NCI-H146 treated with DMSO at 0.1 percent for 48 hours (cell line): ENCODE measurements around the gene RANBP17.
"Not testable (repeated sequence)": the region's sequence is repeated elsewhere in the genome, so short reads cannot be mapped to it uniquely, and the experiment has no call there.

Source experiments
- DNase-seq: peaks from one replicate; lab custom pipeline; 2025; ENCODE audit not compliant: unreplicated experiment; lab: John Stamatoyannopoulos, UW

RANBP17 gene

GRCh38 chr5:171283753-171284152 lies 421.9 kb downstream of the RANBP17 start:
- DNase-seq = no peak

GRCh38 chr5:171285465-171285864 lies 423.6 kb downstream of the RANBP17 start:
- DNase-seq = no peak

- no peak for DNase-seq
These were observed 426.2 kb downstream of the RANBP17 start for GRCh38 chr5:171288066-171288465.

- DNase-seq = no peak
These were observed 429.6 kb downstream of the RANBP17 start for GRCh38 chr5:171291371-171291770.

- no peak for DNase-seq
These were observed 433.5 kb downstream of the RANBP17 start for GRCh38 chr5:171295299-171295698.

GRCh38 chr5:171295801-171296200 lies 434.0 kb downstream of the RANBP17 start:
- DNase-seq = no peak

GRCh38 chr5:171297941-171298340 lies 436.1 kb downstream of the RANBP17 start:
- DNase-seq = not testable (repeated sequence)

GRCh38 chr5:171299228-171299627 lies 437.4 kb downstream of the RANBP17 start:
- no peak for DNase-seq

GRCh38 chr5:171299851-171300250 lies 438.0 kb downstream of the RANBP17 start:
- no peak for DNase-seq

- DNase-seq = no peak
These were observed 438.5 kb downstream of the RANBP17 start for GRCh38 chr5:171300358-171300757.

GRCh38 chr5:171306166-171306565 lies 444.3 kb downstream of the RANBP17 start:
- DNase-seq = no peak

GRCh38 chr5:171306781-171307591 lies 445.2 kb downstream of the RANBP17 start:
- DNase-seq = no peak

GRCh38 chr5:171307789-171308452 lies 446.1 kb downstream of the RANBP17 start:
- DNase-seq = no peak

- no peak for DNase-seq
These were observed 446.8 kb downstream of the RANBP17 start, which contains the start of gene TLX3 for GRCh38 chr5:171308453-171309275. Gene TLX3 (plus strand): TSS chr5:171309248. CDS start chr5:171309366, 118 bp downstream.

GRCh38 chr5:171309276-171310211 lies 447.7 kb downstream of the RANBP17 start:
- DNase-seq = no peak

GRCh38 chr5:171310212-171310818 lies 448.5 kb downstream of the RANBP17 start:
- no peak for DNase-seq

GRCh38 chr5:171310819-171311321 lies 449.1 kb downstream of the RANBP17 start:
- DNase-seq = no peak

GRCh38 chr5:171311322-171312077 lies 449.7 kb downstream of the RANBP17 start:
- DNase-seq = no peak
